Measurements from ENCODE around the gene MED6.

DNA sequence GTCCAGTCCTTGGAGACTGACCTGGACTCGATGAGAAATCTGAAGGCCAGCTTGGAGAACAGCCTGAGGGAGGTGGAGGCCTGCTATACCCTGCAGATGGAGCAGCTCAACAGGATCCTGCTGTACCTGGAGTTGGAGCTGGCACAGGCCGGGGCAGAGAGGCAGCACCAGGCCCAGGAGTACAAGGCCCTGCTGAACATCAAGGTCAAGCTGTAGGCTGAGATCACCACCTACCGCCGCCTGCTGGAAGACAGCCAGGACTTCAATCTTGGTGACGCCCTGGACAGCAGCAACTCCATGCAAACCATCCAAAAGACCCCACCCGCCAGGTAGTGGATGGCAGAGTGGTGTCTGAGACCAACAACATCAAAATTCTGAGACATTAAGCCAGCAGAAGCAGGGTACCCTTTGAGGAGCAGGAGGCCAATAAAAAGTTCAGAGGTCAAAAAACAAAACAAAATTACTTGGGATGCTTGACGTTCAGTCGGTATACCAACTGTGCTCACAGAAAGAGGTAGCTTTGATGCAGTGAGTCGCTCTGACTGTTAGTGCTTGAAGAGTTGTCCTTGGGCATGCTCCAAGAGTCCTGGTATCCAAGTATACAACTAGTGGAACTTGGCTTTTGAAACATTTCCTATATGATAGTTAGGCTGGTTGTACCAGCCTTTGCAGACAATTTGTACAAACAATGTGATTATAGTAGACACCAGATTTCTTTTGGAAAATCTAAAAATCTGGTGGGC lies 4.8 kb downstream of the MED6 start:
- TF ChIP-seq, protein P1, sequence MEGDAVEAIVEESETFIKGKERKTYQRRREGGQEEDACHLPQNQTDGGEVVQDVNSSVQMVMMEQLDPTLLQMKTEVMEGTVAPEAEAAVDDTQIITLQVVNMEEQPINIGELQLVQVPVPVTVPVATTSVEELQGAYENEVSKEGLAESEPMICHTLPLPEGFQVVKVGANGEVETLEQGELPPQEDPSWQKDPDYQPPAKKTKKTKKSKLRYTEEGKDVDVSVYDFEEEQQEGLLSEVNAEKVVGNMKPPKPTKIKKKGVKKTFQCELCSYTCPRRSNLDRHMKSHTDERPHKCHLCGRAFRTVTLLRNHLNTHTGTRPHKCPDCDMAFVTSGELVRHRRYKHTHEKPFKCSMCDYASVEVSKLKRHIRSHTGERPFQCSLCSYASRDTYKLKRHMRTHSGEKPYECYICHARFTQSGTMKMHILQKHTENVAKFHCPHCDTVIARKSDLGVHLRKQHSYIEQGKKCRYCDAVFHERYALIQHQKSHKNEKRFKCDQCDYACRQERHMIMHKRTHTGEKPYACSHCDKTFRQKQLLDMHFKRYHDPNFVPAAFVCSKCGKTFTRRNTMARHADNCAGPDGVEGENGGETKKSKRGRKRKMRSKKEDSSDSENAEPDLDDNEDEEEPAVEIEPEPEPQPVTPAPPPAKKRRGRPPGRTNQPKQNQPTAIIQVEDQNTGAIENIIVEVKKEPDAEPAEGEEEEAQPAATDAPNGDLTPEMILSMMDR (conservative IDR thresholded peaks at IDR 0.05; ENCODE audit: low read length): no peak
- no peak for TF ChIP-seq EZH2phosphoT487 (IDR thresholded peaks at IDR 0.05; ENCODE audit: borderline replicate concordance)
